ENCODE data around the gene ARVCF. TPM values are rescaled to one million over a fixed set of nuclear protein-coding genes. Genes with fewer than 3 reads are reported as not detected.

Gene ARVCF, protein sequence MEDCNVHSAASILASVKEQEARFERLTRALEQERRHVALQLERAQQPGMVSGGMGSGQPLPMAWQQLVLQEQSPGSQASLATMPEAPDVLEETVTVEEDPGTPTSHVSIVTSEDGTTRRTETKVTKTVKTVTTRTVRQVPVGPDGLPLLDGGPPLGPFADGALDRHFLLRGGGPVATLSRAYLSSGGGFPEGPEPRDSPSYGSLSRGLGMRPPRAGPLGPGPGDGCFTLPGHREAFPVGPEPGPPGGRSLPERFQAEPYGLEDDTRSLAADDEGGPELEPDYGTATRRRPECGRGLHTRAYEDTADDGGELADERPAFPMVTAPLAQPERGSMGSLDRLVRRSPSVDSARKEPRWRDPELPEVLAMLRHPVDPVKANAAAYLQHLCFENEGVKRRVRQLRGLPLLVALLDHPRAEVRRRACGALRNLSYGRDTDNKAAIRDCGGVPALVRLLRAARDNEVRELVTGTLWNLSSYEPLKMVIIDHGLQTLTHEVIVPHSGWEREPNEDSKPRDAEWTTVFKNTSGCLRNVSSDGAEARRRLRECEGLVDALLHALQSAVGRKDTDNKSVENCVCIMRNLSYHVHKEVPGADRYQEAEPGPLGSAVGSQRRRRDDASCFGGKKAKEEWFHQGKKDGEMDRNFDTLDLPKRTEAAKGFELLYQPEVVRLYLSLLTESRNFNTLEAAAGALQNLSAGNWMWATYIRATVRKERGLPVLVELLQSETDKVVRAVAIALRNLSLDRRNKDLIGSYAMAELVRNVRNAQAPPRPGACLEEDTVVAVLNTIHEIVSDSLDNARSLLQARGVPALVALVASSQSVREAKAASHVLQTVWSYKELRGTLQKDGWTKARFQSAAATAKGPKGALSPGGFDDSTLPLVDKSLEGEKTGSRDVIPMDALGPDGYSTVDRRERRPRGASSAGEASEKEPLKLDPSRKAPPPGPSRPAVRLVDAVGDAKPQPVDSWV
- 10 to 100 TPM in 1 of 3 donors, 1 to 10 TPM in 2; 5.3 to 15.9 (median 5.3) TPM for polyA plus RNA-seq

DNA sequence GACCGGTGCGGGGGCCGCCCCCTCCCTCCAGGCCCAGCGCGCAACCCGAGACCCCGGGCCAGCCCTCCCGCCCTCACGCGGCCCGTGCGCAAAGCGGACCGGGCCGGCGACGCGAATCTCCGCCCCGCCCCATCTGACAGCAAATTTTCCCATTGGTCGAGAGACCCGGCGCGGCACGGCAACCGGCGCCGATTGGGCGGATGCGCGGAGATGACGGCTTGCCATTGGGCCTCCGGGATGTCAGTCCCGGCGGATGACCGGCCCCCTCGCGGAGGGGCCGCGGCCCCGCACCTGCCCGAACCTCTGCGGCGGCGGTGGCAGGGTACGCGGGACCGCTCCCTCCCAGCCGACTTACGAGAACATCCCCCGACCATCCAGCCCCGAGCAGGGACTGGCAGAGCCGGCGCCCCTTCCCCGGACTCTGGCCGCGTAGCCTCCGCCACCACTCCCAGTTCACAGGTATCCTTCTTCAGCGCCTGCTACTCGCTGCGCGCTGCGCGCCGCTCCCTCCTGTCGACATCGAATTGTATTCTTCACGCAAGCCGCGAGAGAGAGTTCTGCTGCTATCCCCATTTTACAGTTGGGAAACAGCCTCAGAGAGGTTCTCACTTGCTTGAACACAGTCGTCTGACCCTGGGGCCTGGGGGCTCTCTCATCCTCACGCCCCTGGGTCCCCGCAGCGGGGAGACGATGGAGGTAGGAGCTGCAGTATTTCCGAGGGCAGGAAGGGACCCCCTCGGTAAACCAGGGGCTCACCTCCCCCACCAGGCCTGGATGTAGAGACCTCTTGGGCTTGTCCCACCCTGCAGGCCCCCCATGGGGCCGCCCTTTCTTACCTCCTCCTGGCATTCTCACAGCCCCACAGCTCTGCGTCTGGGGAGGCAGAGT is at the start of gene ARVCF:
Gene ARVCF (minus strand): TSS at position 90 of the 888 bp plus-strand sequence. CDS start 26,029 bp downstream, outside the sequence.
- peak; percentile 91 for DNase-seq
- H3K27me3 Mint-ChIP-seq (ENCODE audit: low read depth in 3 of 3): peaks cover 0 to 11% (median 4%) of the 10 kb centered on the region in 3 donors
- peak within 1 kb of the TSS in 5 of 6 donors; percentile 19 to 45 (median 39) for H3K27ac Mint-ChIP-seq
- peaks cover 41 to 47% of the 10 kb centered on the region in 2 donors for H3K4me1 Mint-ChIP-seq
- H3K4me3 Mint-ChIP-seq: peak within 1 kb of the TSS; percentile 87 to 91 (median 90)
- no peaks in the 10 kb centered on the region for H3K36me3 Mint-ChIP-seq
- H3K9me3 Mint-ChIP-seq: no peaks in the 10 kb centered on the region

- peaks cover 0 to 9% (median 0%) of the 10 kb centered on the region in 3 donors for H3K36me3 Mint-ChIP-seq
- peaks cover 0 to 2% (median 0%) of the 10 kb centered on the region in 3 donors for H3K27me3 Mint-ChIP-seq (ENCODE audit: low read depth in 3 of 3)
- H3K9me3 Mint-ChIP-seq: no peaks in the 10 kb centered on the region
- DNase-seq: no peak
- H3K4me3 Mint-ChIP-seq: no peak overlapping the region
- no peak overlapping the region for H3K27ac Mint-ChIP-seq
- peaks cover 12 to 15% of the 10 kb centered on the region in 2 donors for H3K4me1 Mint-ChIP-seq
Measured at GRCh38 chr22:20065896-20066616, 49.4 kb upstream of the ARVCF start.

DNA sequence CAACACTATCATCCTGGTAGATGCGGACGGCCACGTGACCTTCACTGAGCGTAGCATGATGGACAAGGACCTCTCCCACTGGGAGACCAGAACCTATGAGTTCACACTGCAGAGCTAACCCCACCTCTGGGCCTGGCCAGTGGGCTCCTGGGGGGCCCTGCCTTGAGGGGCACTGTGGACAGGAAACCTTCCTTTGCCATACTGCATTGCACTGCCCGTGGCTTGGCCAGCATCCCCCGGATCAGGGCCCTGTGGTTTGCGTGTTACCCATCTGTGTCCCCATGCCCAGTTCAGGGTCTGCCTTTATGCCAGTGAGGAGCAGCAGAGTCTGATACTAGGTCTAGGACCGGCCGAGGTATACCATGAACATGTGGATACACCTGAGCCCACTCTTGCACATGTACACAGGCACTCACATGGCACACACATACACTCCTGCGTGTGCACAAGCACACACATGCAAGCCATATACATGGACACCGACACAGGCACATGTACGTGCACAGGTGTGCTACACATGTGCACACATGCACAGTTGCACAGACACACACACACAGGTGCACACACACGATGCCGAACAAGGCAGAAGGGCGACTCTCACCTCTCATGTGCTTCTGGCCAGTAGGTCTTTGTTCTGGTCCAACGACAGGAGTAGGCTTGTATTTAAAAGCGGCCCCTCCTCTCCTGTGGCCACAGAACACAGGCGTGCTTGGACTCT is 48.1 kb upstream of the ARVCF start:
- Mint-ChIP-seq H3K4me1 (peaks cover 17 to 26% of the 10 kb centered on the region in 2 donors), H3K9me3 (no peaks in the 10 kb centered on the region), H3K27ac (peak overlapping the region in 2 of 6 donors; percentile 26 to 75), H3K36me3 (peaks cover 0 to 11% (median 0%) of the 10 kb centered on the region in 3 donors), H3K27me3 (ENCODE audit: low read depth in 3 of 3) (peaks cover 0 to 2% (median 0%) of the 10 kb centered on the region in 3 donors), H3K4me3 (no peak overlapping the region)
- no peak for DNase-seq

DNA sequence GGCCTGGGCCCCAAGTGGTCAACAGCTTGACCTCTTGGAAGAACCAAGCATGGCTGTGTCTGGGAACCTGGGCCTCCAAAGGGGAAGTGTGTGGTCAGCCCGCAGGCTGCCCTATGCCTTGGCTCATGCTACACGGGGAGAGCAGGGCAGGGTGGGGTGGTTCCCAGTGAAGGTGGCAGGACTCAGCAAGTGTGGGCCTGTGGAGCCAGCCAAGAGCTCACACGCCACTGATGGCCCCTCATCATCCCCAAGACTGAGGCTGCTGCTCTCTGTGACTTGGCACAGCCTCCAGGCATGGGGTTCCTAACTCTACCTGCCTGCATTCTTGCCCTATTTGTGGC is 47.5 kb upstream of the ARVCF start:
- H3K36me3 Mint-ChIP-seq: peaks cover 0 to 11% (median 0%) of the 10 kb centered on the region in 3 donors
- peak overlapping the region in 1 of 5 donors; percentile 61 for H3K4me3 Mint-ChIP-seq
- H3K9me3 Mint-ChIP-seq: no peaks in the 10 kb centered on the region
- H3K27ac Mint-ChIP-seq: peak overlapping the region in 5 of 6 donors; percentile 13 to 95 (median 90)
- peaks cover 0 to 2% (median 2%) of the 10 kb centered on the region in 3 donors for H3K27me3 Mint-ChIP-seq (ENCODE audit: low read depth in 3 of 3)
- H3K4me1 Mint-ChIP-seq: peaks cover 23 to 32% of the 10 kb centered on the region in 2 donors
- DNase-seq: no peak

GRCh38 chr22:20063271-20064139 is 46.9 kb upstream of the ARVCF start:
- peak overlapping the region; percentile 21 to 85 (median 63) for H3K4me3 Mint-ChIP-seq
- peaks cover 29 to 38% of the 10 kb centered on the region in 2 donors for H3K4me1 Mint-ChIP-seq
- DNase-seq: peak; percentile 42 to 46 (median 44)

DNA sequence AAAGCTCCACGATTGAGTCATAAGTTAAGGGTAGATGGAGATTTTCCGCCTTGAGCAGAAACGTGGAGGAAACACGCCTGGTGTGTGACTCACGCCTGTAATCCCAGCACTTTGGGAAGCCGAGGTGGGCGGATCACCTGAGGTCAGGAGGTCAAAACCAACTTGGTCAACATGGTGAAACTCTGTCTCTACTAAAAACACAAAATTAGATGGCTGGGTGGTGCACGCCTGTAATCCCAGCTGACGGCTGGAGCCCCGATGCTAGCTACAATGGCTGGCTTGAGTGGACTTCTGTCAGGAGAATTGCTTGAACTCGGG is 46.1 kb upstream of the ARVCF start:
- Mint-ChIP-seq H3K27me3 (ENCODE audit: low read depth in 3 of 3) (peaks cover 0 to 4% (median 0%) of the 10 kb centered on the region in 3 donors), H3K27ac (peak overlapping the region in 4 of 6 donors; percentile 17 to 90 (median 72)), H3K9me3 (no peaks in the 10 kb centered on the region), H3K4me1 (peaks cover 35 to 46% of the 10 kb centered on the region in 2 donors), H3K4me3 (peak overlapping the region in 1 of 5 donors; percentile 60), H3K36me3 (peaks cover 0 to 17% (median 5%) of the 10 kb centered on the region in 3 donors)
- DNase-seq: no peak

More at GRCh38 chr22:20063271-20064139, 46.9 kb upstream of the ARVCF start:
- Mint-ChIP-seq H3K27me3 (ENCODE audit: low read depth in 3 of 3) (peaks cover 0 to 4% (median 0%) of the 10 kb centered on the region in 3 donors), H3K27ac (peak overlapping the region; percentile 13 to 95 (median 80)), H3K36me3 (peaks cover 0 to 11% (median 0%) of the 10 kb centered on the region in 3 donors), H3K9me3 (no peaks in the 10 kb centered on the region)

- H3K36me3 Mint-ChIP-seq: peaks cover 0 to 17% (median 6%) of the 10 kb centered on the region in 3 donors
- H3K4me1 Mint-ChIP-seq: peaks cover 38 to 49% of the 10 kb centered on the region in 2 donors
- peaks cover 0 to 4% (median 0%) of the 10 kb centered on the region in 3 donors for H3K27me3 Mint-ChIP-seq (ENCODE audit: low read depth in 3 of 3)
- H3K27ac Mint-ChIP-seq: no peak overlapping the region
- no peak overlapping the region for H3K4me3 Mint-ChIP-seq
- no peaks in the 10 kb centered on the region for H3K9me3 Mint-ChIP-seq
- DNase-seq: no peak
Measured at GRCh38 chr22:20062043-20062765, 45.6 kb upstream of the ARVCF start.

DNA sequence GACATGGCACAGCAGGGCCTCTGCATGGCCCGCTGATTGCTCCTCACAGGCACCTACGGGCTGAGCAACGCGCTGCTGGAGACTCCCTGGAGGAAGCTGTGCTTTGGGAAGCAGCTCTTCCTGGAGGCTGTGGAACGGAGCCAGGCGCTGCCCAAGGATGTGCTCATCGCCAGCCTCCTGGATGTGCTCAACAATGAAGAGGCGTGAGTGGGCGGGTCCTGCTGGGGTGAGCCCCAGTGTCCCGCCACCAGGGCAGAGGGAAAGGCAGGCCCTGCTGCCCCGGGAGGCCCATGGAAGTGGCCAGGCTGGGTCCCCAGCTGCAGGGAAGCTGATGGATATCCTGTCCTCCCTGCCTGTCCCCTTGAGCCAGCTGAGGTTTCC is 44.8 kb upstream of the ARVCF start:
- H3K27me3 Mint-ChIP-seq (ENCODE audit: low read depth in 3 of 3): peaks cover 0 to 4% (median 0%) of the 10 kb centered on the region in 3 donors
- H3K36me3 Mint-ChIP-seq: peaks cover 0 to 17% (median 6%) of the 10 kb centered on the region in 3 donors
- H3K9me3 Mint-ChIP-seq: no peaks in the 10 kb centered on the region
- peaks cover 38 to 49% of the 10 kb centered on the region in 2 donors for H3K4me1 Mint-ChIP-seq
- H3K27ac Mint-ChIP-seq: peak overlapping the region in 2 of 6 donors; percentile 34 to 50
- no peak overlapping the region for H3K4me3 Mint-ChIP-seq
- no peak for DNase-seq

GRCh38 chr22:20060700-20061480 is 44.3 kb upstream of the ARVCF start:
- peaks cover 38 to 49% of the 10 kb centered on the region in 2 donors for H3K4me1 Mint-ChIP-seq
- DNase-seq: no peak
- H3K4me3 Mint-ChIP-seq: no peak overlapping the region
- no peaks in the 10 kb centered on the region for H3K9me3 Mint-ChIP-seq
- peaks cover 0 to 17% (median 6%) of the 10 kb centered on the region in 3 donors for H3K36me3 Mint-ChIP-seq
- peak overlapping the region; percentile 19 to 59 (median 42) for H3K27ac Mint-ChIP-seq
- peaks cover 0 to 4% (median 0%) of the 10 kb centered on the region in 3 donors for H3K27me3 Mint-ChIP-seq (ENCODE audit: low read depth in 3 of 3)
